Prostate gland (tissue), 2 donors: ENCODE measurements around the gene CYP17A1. TPM values are rescaled to one million over a fixed set of nuclear protein-coding genes. Genes with fewer than 3 reads are reported as not detected.

Experiments
- DNase-seq: peaks from one replicate; pipeline ENCODE4 v3.0.0-alpha.2; 2019; ENCODE audit warnings: low spot score
- H3K27ac ChIP-seq, 2 donors: fragments of 200-600 bp; sonication (generic); 2 replicates each; pipeline ENCODE4 v1.5.1; 2017 to 2019
- H3K27me3 ChIP-seq: fragments of 200-600 bp; sonication (generic); replicated peaks from 2 replicates; pipeline ENCODE4 v1.5.1; 2019; ENCODE audit not compliant: insufficient read depth
- H3K36me3 ChIP-seq, 2 donors: fragments of 200-600 bp; sonication (generic); 1 replicate in 1 of 2; 2 replicates in 1 of 2; pipeline versions ENCODE4 v1.5.1 to v1.8.1; 2017 to 2019
- H3K4me1 ChIP-seq: fragments of 200-600 bp; sonication (generic); replicated peaks from 2 replicates; pipeline ENCODE4 v1.5.1; 2019
- H3K4me3 ChIP-seq, 2 donors: fragments of 200-600 bp; sonication (generic); 2 replicates each; pipeline ENCODE4 v1.5.1; 2017 to 2019
- H3K9me3 ChIP-seq: fragments of 200-600 bp; sonication (generic); 2 replicates; pipeline ENCODE4 v1.5.1; 2017
- POLR2A ChIP-seq: fragments of 450-650 bp; IDR thresholded peaks from one replicate; pipeline ENCODE4 v1.6.1; 2016; ENCODE audit warnings: antibody characterized with exemption, mild to moderate bottlenecking
- POLR2AphosphoS5 ChIP-seq: sonication (generic); formaldehyde crosslinking; IDR thresholded peaks from one replicate; pipeline ENCODE4 v1.6.1; 2017; ENCODE audit warnings: antibody characterized with exemption
- WGBS: methylation state at CpG from one replicate; pipeline ENCODE4 v1.1.5; 2018; 5-methylcytosine and 5-hydroxymethylcytosine counted together
- intact Hi-C: fragments of 100-400 bp; cut with DNase I; formaldehyde crosslinking; loops from one replicate; pipeline ENCODE4 v1.14.2; 2022
- total RNA-seq, 2 donors: library from RNA; depleted of rRNA; stranded (reverse); fragments of >200 nt; gene quantifications; one replicate each; pipeline ENCODE4 v1.1.0, GENCODE V29; 2016
- TF ChIP-seq, protein P1 (sequence below), 4 experiments: fragments of 200-600 bp in 2 of 4; fragments of 450-650 bp in 2 of 4; sonication (generic) in 2 of 4; IDR thresholded peaks; 1 replicate in 3 of 4; 2 replicates in 1 of 4; pipeline ENCODE4 v1.5.1; 2016 to 2019; ENCODE audit warnings: antibody characterized with exemption in 4 of 4, mild to moderate bottlenecking in 2 of 4, moderate library complexity in 2 of 4

CYP17A1 gene, protein sequence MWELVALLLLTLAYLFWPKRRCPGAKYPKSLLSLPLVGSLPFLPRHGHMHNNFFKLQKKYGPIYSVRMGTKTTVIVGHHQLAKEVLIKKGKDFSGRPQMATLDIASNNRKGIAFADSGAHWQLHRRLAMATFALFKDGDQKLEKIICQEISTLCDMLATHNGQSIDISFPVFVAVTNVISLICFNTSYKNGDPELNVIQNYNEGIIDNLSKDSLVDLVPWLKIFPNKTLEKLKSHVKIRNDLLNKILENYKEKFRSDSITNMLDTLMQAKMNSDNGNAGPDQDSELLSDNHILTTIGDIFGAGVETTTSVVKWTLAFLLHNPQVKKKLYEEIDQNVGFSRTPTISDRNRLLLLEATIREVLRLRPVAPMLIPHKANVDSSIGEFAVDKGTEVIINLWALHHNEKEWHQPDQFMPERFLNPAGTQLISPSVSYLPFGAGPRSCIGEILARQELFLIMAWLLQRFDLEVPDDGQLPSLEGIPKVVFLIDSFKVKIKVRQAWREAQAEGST
- total RNA-seq, result 10 to 100 TPM in 1 of 2 donors, not detected in 1; 12.8 TPM

DNA sequence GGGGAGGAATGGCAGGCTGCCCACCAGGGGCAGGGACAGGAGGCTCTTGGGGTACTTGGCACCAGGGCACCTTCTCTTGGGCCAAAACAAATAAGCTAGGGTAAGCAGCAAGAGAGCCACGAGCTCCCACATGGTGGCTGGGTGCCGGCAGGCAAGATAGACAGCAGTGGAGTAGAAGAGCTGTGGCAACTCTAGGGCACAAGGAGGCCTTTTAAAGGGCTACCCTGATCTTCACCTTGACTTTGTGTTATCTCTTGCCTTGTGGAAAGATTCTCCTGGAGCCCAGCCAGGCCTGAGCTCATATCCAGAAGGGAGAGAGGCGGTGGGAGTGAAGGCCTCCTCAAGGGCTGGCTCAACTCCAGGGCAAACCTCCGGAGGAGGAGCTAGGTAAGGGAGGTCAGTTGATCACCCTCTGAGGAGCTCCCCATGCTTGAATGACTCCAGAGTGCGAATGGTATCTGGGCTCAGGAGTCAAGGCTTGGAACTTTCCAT, at the start of gene CYP17A1:
TSS of gene CYP17A1 (minus strand) at position 184 of the 492 bp plus-strand sequence. CDS start at position 132, 52 bp downstream.
- Histone ChIP-seq H3K9me3 (no peaks in the 10 kb centered on the region), H3K36me3 (no peaks in the 10 kb centered on the region), H3K27me3 (no peaks in the 10 kb centered on the region), H3K4me3 (no peak within 1 kb of the TSS), H3K4me1 (no peaks in the 10 kb centered on the region), H3K27ac (no peak within 1 kb of the TSS)
- TF ChIP-seq POLR2AphosphoS5, result no peak
- TF ChIP-seq, protein P1, sequence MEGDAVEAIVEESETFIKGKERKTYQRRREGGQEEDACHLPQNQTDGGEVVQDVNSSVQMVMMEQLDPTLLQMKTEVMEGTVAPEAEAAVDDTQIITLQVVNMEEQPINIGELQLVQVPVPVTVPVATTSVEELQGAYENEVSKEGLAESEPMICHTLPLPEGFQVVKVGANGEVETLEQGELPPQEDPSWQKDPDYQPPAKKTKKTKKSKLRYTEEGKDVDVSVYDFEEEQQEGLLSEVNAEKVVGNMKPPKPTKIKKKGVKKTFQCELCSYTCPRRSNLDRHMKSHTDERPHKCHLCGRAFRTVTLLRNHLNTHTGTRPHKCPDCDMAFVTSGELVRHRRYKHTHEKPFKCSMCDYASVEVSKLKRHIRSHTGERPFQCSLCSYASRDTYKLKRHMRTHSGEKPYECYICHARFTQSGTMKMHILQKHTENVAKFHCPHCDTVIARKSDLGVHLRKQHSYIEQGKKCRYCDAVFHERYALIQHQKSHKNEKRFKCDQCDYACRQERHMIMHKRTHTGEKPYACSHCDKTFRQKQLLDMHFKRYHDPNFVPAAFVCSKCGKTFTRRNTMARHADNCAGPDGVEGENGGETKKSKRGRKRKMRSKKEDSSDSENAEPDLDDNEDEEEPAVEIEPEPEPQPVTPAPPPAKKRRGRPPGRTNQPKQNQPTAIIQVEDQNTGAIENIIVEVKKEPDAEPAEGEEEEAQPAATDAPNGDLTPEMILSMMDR (IDR thresholded peaks at IDR 0.05), result no peak
- TF ChIP-seq POLR2A, result no peak
- no peak for DNase-seq
- intact Hi-C loops, result loop anchor here (5.0 kb wide), 1 partner anchor 230 kb away; no protein-coding TSS in a partner anchor
- WGBS, result 40% methylated on average over 5 of the region's 5 CpGs

DNA sequence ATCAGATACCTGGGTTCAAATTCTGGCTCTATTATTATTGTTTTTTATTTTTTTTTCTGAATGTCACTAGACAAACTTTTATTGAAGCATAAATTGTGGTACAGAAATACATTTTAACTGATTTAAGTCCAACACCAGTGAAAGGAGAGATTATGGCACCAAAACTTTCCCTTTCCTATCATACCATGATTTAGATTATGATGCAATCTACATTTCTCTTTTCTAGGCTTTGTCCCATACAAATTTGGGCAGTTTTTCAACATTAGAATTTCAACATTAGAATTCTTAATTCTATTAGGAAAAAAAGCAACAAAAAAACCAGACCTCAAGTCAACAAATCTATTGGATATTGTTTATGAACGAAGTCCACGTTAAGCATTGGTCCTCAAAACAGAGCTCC, 43.0 kb upstream of the CYP17A1 start:
- no peak for TF ChIP-seq POLR2A
- TF ChIP-seq POLR2AphosphoS5, result no peak
- TF ChIP-seq, protein P1 (IDR thresholded peaks at IDR 0.05), result no peak
- Histone ChIP-seq H3K27ac (no peak overlapping the region), H3K27me3 (no peaks in the 10 kb centered on the region), H3K4me3 (no peak overlapping the region), H3K4me1 (no peaks in the 10 kb centered on the region), H3K36me3 (no peaks in the 10 kb centered on the region), H3K9me3 (no peaks in the 10 kb centered on the region)
- DNase-seq, result no peak
- intact Hi-C loops, result no loop called here
- 96% methylated on average over 2 of the region's 2 CpGs for WGBS

DNA sequence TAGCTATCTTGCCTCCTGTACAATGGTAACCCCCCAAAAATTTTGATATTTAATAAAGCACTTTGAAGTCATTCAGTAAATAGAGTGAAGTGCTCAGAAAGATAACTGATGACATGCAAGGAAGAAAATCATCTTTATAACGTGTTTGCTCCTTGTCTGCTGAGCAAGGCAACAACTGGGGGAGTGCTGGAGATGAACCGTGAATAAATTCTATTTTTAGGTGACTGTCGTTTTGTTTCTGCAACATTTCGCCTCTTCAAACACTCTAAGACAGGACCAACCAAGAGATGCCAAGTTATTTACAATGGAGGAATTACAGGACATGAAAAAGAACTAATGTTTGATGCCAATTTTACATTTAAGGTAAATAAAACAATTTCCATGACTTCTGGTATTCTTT, 41.4 kb upstream of the CYP17A1 start:
- intact Hi-C loops, result no loop called here
- no peaks in the 10 kb centered on the region for H3K4me1 ChIP-seq
- H3K27ac ChIP-seq, result no peak overlapping the region
- H3K27me3 ChIP-seq, result no peaks in the 10 kb centered on the region
- WGBS, result 79% methylated on average over 4 of the region's 4 CpGs
- H3K4me3 ChIP-seq, result no peak overlapping the region
- TF ChIP-seq POLR2AphosphoS5 (no peak), POLR2A (no peak)
- TF ChIP-seq, protein P1 (IDR thresholded peaks at IDR 0.05), result no peak
- no peak for DNase-seq
- no peaks in the 10 kb centered on the region for H3K9me3 ChIP-seq
- H3K36me3 ChIP-seq, result no peaks in the 10 kb centered on the region

DNA sequence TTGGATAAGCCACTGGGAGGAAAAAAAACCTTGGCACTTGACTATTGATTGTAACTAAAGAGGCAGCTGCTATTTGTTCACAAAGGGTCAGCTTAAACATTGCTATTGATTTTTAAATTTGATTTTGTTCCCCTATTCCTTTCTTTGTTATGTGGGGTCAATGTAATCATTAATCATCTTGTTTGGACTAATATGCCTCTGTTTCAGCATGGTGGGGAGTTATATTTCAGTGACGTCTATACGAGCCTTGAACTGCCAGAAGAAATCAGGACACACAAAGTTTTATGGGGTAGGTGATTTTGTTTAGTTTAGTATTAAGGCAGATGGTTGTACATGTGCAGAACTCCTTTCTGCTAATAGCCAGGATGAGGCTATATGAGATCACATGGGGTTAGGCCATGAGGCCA, 39.5 kb upstream of the CYP17A1 start:
- Histone ChIP-seq H3K4me3 (no peak overlapping the region), H3K9me3 (no peaks in the 10 kb centered on the region), H3K4me1 (no peaks in the 10 kb centered on the region), H3K36me3 (no peaks in the 10 kb centered on the region), H3K27ac (no peak overlapping the region), H3K27me3 (no peaks in the 10 kb centered on the region)
- no peak for TF ChIP-seq POLR2A
- TF ChIP-seq POLR2AphosphoS5, result no peak
- TF ChIP-seq, protein P1 (IDR thresholded peaks at IDR 0.05), result no peak
- intact Hi-C loops, result no loop called here
- DNase-seq, result no peak
- WGBS, result 32% methylated on average over 2 of the region's 2 CpGs
